Measurements from ENCODE around the gene GDF10.
A peak's percentile ranks its signal among the peaks of the same experiment; 100 is the strongest.

GDF10 gene, protein sequence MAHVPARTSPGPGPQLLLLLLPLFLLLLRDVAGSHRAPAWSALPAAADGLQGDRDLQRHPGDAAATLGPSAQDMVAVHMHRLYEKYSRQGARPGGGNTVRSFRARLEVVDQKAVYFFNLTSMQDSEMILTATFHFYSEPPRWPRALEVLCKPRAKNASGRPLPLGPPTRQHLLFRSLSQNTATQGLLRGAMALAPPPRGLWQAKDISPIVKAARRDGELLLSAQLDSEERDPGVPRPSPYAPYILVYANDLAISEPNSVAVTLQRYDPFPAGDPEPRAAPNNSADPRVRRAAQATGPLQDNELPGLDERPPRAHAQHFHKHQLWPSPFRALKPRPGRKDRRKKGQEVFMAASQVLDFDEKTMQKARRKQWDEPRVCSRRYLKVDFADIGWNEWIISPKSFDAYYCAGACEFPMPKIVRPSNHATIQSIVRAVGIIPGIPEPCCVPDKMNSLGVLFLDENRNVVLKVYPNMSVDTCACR

GRCh38 chr10:47299611-47300428 is at the start of gene GDF10:
Gene GDF10, plus strand, starts transcription at chr10:47300197. Its CDS starts 455 bp downstream, at chr10:47300652.
- peak; percentile 21 for DNase-seq (ENCODE audit: low read depth)

DNA sequence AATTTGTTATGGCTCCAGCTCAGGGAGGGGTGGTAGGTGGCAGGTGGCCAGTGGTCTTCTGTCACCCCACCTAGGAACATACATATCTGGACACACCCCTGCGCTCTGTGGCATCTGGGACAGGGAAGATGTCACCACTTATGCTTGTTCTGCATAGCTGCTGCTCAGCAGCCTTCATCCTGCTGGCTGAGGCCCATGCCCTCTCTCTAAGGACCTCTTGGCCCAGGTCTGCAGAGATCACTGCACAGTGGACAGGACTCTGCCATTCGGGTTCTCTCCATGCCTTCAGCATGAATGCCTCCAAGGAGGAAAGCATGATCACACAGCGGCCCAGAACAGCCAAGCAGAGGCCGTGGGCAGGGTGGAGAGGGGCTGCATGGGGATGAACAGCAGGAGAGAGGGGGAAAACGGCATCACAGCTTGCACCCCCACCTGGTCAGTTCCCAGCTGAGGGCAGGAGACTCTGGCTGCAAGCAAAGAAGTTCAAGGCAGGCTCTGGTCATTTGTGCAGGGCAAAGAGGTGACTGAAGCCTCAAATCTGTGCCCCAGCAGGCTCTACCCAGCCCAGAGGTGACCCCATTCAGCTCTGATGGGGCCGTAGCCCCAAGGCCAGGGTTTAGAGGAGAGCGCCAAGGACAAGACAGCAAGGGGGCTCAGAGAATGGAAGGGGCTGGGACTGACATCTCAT is 47.8 kb upstream of the GDF10 start:
- DNase-seq (ENCODE audit: low read depth), result no peak

DNA sequence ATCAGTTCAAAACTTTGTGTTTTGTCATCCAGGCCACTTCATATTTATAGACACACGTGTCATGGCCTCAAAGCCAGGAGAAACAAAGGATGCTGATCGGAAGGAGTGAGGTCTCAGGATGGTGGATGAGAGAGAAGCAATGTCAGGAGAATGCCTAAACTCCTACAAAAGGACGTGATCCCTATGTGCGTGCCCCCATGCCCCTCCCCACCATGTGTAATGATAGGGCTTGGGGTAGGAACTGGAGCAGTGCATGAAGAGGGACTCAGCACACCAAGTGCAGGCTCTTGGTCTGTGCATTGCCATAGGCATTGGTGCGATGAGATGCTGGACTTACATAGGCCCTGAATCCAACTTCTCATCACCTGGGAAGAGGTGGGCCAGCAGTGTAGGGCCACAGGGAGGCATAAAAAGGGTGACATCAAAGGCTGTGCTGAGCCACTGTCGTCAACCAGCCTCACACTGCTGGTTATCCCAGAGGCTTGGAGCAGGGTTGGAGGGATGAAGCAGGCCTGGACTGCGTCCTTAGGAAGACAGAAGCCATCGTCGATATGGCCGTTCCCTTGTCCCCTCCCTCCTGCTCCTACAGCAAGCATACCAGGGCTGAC is 46.9 kb upstream of the GDF10 start:
- DNase-seq (ENCODE audit: low read depth), result no peak

DNA sequence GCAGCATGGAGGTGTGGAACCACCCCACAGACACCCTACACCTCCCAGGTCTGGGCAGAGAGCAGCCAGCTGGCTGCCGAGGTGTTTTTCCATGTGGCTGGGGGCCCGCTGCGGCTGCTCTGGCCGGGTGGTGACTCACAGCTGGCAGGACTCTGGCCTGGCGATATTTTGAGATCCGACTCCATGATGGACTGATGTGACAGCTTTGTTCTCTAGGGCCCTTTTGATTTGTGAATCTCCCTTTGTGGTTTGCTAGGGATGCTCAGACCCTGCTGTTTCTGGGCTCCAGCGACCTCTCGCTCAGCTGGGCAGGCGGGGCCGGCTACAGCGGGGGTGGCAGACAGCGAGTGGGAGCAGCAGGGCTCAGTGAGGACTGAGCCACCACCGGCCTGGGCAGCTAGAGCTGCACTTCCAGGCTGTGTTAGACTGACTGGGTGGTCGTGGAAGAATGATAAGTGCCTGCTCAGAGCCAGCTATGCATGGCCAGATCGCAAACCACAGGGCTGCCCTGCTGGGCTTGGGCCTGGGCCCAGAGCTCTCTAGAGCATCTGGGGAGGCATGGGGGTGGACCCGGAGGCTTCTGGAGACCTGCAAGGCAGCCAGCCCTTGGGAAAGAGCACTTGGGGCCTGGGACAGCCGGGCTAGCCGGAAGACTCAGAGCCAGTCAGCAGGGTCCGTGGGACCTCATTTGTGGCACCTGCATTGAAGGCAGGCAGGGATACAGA is 46.2 kb upstream of the GDF10 start:
- DNase-seq (ENCODE audit: low read depth), result no peak

GRCh38 chr10:47254611-47255010 is 45.4 kb upstream of the GDF10 start:
- no peak for DNase-seq (ENCODE audit: low read depth)

- no peak for DNase-seq (ENCODE audit: low read depth)
Observed at GRCh38 chr10:47255033-47255813, 44.8 kb upstream of the GDF10 start.

DNA sequence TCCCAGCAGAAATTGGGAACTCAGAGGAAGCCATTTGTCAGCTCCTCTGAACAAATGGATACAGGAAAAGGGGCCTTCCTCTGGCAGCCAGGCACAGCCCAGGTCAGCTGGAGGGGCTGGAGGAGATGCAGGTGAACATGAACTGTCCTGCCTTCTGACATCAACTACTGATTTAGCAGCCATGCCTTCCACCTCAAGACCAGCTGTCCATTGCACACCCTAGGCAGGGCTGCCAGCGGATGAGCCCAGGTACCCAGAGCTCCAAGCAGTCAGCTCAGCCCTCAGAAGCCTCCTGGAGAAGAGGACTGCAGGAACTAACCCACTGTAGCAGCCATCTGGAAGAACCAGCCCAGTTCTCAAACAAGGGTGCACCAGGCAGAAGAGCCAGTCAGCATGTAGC is 44.1 kb upstream of the GDF10 start:
- no peak for DNase-seq (ENCODE audit: low read depth)

GRCh38 chr10:47256751-47257336 is 43.2 kb upstream of the GDF10 start:
- DNase-seq (ENCODE audit: low read depth), result no peak

DNA sequence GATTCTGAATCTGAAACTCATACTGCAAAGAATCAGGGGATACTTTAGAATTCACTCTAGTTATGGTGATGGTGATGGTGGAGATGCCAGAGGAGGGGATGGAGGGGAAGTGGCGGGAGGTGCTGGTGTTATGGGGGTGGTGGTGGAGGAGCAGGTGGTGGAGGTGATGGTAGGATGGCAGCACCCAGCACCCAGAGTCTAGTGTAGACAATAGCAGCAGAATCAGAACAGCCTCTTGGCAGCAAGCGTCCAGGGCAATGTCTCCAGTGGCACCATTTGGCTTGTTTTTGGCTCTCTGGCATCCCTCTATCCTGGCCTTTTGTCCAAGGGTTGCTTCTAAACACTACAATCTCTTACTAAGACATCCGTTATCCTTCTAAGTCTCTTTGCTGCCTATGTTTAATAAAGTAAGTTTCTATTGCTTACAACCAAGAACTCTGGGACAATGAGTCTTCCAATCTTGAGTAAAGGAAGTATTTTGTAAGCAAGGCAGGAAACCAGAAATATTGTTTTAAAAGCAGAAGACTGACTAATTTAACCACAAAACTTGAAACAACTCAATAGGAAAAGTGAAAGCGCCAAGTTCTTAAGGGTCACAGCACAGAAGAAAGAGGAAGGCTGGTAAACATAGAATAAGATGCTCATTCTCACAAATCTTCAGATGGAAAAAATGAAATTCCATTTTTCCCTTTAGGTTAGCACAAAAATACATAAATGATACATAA is 42.4 kb upstream of the GDF10 start:
- DNase-seq (ENCODE audit: low read depth), result no peak

- no peak for DNase-seq (ENCODE audit: low read depth)
Observed at GRCh38 chr10:47258921-47259320, 41.1 kb upstream of the GDF10 start.

GRCh38 chr10:47259466-47259865 is 40.5 kb upstream of the GDF10 start:
- no peak for DNase-seq (ENCODE audit: low read depth)

DNA sequence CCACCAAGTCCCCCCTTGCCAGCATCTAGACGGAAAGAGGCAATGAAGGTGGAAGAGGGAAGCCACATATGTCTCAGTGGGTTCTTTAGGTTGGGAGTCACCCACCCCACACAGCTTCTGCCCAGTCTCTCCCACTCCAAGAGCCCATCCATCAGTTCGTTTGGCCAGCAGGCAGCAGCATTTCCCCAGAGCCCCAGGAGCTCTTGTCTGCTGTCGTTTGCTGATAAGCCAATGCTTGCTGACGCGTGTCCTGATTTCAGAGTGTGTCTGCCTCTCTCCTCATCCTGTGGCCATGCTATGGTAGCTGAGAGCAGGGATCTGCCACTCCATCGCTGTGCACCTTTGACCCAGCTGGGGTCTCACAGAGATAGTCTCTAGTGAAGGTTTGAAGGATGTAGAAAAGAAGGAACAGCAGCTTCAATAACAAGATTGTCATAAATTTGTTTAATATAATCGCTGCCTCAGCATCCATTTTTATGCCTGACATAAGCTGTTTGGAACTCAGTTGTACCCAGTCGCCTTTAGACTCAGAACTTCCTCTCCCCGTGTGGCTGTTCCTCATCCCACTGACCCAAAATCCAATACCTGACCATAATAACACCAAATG is 39.4 kb upstream of the GDF10 start:
- no peak for DNase-seq (ENCODE audit: low read depth)

GRCh38 chr10:47261121-47261520 is 38.9 kb upstream of the GDF10 start:
- DNase-seq (ENCODE audit: low read depth), result no peak

DNA sequence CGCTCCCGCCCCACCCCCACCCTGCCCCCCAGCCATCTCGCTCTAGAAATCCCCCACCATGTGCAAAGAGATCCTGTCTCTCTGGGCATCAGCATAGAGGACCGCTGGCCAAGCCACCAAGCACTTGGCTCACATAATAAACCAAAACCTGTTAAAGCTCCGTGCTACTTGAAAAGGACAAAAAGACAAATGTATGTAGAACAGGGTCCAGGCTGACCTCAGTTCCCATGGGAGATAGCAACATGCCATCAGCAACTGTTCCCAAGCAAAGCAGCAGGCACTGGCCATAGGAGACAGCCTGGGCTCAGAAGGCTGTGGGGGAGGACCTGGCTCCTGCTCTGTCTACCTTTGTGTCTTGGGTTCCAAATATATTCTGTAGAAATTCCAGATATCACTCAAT is 38.4 kb upstream of the GDF10 start:
- no peak for DNase-seq (ENCODE audit: low read depth)

DNA sequence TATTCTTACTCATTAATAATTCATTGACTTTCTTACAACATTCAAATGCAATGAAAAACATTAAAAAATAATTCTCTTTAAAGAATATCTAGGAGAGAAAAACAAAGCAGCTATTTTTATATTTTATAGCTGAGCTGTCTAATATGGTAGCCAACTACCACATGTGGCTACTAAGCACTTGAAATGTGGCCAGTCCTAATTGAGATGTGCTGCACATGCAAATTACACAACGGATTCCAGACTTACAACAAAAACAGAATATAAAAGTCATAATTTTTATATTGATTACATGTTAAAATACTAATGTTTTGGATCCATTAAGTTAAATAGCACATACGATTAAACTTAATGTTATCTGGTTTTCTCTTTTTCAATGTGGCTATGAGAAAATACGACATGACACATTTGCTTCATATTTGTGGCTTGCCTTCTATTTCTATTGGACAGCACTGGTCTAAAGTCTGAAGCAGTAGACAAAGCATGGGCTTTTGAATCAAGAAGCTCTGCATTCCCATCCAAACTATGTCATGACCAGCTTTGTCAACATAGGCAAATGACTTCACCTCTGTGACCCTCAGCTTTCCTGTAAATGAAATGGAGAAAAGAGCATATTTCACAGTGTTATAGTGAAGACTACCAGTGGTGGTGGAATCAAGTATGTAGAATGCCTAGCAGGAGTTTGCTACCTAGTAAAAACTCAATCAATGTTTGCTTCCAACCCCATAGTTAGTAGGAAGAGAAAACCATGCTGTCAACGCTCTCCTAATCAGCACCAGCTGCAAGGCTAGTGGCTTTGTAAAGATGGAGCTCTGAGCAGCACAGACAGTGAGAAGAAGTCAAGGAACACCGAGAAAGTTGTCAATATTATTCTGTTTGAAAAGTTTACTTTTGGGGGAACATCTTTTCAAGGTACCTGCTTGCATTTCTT is 37.1 kb upstream of the GDF10 start:
- DNase-seq (ENCODE audit: low read depth), result no peak

DNA sequence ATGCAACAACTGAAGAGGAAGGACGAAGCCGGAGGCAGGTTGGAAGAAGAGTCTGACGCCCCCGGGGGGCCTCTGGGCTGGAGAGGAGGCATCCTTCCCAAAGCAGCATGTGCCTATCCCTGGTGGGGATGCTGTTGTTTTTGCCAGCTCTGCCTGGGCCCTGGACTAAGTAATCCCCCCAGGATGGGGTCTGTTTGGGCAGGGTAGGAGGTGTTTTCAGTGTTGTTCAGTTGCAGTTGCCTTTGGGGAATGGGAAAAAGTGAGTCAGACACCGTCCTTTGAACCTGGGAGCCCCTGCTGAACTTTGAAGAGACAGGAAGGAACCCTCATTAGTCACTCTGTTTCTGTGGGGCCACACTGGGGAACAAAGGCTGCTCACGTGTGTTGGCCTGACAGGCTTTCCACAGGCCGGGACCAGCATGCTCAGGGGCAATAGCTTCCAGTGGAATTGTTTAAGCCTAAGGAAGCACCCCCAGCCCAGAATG is 35.2 kb upstream of the GDF10 start:
- peak; percentile 50 for DNase-seq (ENCODE audit: low read depth)

DNA sequence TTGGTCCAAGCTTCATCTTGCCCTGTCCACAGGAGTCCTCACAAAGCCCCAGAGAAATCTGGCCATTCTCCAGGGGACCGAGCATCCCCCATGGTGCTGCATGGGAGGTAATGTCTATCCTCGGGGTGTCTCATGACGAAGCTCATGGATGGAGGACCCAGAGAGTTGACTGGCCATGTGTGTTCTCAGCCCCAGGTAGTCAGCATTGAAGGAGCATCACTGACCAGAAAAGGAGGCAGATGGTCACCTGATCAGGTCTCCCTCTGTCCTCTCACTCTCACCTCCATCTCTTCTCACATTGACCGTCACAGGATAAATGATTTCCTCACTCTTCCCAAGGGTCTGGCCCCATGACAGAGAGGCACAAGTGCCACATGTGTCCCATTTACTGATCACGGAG is 33.4 kb upstream of the GDF10 start:
- DNase-seq (ENCODE audit: low read depth), result no peak

- DNase-seq (ENCODE audit: low read depth), result no peak
Observed at GRCh38 chr10:47268696-47269095, 31.3 kb upstream of the GDF10 start.

Data from activated T-cell treated with anti-CD3 and anti-CD28 coated beads for 48 hours (primary cell).